GM12891 (cell line): ENCODE measurements around the gene LBX2.
"Not testable (repeated sequence)": the region's sequence is repeated elsewhere in the genome, so short reads cannot be mapped to it uniquely, and the experiment has no call there.

Source experiments
- DNase-seq: peaks from one replicate; pipeline ENCODE4 v3.0.0; 2011; ENCODE audit warnings: low spot score; ENCODE audit not compliant: insufficient read length
- FAIRE-seq: peaks from 2 replicates; lab custom pipeline; 2011; peaks lifted over from hg19 to GRCh38; lab: Jason Lieb, UNC
- PAX5 ChIP-seq: IDR thresholded peaks from 2 replicates; pipeline ENCODE4 v1.6.1; 2011; ENCODE audit warnings: low read length, moderate library complexity, mild to moderate bottlenecking; ENCODE audit not compliant: insufficient read depth, severe bottlenecking
- POLR2A ChIP-seq: IDR thresholded peaks from 2 replicates; pipeline ENCODE4 v1.6.1; 2011; ENCODE audit warnings: low read depth, low read length, control low read depth
- POLR2AphosphoS5 ChIP-seq: IDR thresholded peaks from 2 replicates; pipeline ENCODE4 v1.6.1; 2011; ENCODE audit warnings: low read depth, low read length, control low read depth
- POU2F2 ChIP-seq: IDR thresholded peaks from 2 replicates; pipeline ENCODE4 v1.6.1; 2011; ENCODE audit warnings: low read depth, mild to moderate bottlenecking, control low read depth, low read length, moderate library complexity
- SPI1 ChIP-seq: IDR thresholded peaks from 2 replicates; pipeline ENCODE4 v1.6.1; 2011; ENCODE audit warnings: low read depth, low read length, control low read depth
- TAF1 ChIP-seq: IDR thresholded peaks from 2 replicates; pipeline ENCODE4 v1.6.1; 2011; ENCODE audit warnings: low read depth, low read length, control low read depth

The LBX2 gene

DNA sequence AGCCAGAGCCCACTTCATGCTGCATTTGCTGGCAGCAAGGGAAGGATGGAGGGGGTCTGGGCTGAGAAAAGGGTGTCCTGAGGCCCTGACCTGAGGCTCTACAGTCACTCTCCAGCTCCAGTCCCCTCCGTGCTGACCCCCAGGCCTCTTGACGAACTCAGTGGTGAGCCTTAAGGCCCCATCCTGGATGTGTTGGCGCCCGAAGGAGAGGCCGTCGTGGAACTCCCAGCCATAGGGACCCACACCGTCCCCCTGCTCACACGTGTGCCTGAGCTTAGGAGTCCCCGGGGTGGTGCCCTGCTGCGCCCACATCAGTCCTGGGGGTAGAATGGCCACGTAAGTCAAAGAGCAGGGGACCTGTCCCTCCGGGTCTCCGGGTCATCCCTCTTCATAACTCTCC lies 35.0 kb downstream of the LBX2 start:
- no peak for TF ChIP-seq TAF1
- TF ChIP-seq POLR2AphosphoS5 = no peak
- no peak for TF ChIP-seq POU2F2
- TF ChIP-seq PAX5 = no peak
- no peak for TF ChIP-seq SPI1
- DNase-seq = no peak
- FAIRE-seq = no peak

DNA sequence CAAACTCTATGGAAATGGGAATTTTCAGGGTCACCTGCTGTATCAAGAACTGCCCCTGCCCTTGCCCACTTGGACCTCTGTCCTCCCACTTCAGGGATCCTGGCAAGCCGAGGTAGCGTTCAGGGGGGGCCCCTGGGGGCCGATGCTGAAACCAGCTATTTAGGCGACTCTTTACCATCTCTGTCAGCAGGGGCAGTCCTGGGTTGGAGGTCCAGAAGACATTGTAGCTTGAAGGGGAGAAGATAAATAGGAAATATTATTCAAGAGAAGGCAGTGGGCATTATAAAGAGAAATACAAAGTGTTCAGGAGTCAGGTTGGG lies 36.7 kb downstream of the LBX2 start:
- FAIRE-seq (no peak), DNase-seq (no peak)
- TF ChIP-seq POU2F2 = no peak
- TF ChIP-seq PAX5 = no peak
- TF ChIP-seq POLR2AphosphoS5 = no peak
- TF ChIP-seq POLR2A = no peak
- no peak for TF ChIP-seq SPI1
- TF ChIP-seq TAF1 = no peak

DNA sequence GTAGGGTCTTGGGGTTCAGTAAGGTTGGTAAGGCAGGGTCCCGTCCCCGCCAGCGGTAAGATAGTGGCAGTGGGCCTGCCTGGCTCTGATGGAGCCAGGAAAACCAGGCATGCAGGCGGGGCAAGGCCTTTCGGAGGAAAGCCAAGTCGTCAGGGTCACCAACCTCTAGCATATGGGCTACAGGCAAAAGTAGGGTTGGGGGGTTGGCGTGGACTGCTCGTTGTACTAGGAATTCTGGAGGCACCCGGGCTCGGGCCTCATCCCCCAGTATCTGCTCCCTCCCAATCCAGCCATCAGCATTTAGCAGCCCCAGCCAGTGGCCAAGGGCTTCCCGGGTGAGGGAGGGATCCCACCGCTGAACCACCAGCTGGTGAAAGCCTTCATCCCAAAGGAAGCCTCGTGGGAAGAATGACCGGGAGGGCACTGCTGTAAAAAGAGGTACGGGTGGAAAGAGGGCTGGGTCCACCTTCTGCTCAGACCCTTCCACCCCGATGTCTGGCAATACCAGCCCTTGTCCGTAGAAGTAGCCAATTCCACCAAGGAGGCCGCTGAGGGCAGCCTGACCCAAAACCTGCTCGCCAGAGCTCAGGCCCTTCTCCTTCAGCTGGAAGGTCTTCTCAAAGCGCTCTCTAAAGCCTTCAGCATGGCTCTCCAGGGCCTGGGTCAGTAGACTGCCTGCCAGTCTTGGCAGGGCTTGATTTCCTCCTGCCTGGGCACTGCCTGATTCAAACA lies 37.2 kb downstream of the LBX2 start:
- TF ChIP-seq POLR2AphosphoS5 (peak; percentile 27; the same call in 1 of the 2 replicates), TAF1 (no peak), SPI1 (no peak), PAX5 (no peak)
- DNase-seq (no peak), FAIRE-seq (no peak)

DNA sequence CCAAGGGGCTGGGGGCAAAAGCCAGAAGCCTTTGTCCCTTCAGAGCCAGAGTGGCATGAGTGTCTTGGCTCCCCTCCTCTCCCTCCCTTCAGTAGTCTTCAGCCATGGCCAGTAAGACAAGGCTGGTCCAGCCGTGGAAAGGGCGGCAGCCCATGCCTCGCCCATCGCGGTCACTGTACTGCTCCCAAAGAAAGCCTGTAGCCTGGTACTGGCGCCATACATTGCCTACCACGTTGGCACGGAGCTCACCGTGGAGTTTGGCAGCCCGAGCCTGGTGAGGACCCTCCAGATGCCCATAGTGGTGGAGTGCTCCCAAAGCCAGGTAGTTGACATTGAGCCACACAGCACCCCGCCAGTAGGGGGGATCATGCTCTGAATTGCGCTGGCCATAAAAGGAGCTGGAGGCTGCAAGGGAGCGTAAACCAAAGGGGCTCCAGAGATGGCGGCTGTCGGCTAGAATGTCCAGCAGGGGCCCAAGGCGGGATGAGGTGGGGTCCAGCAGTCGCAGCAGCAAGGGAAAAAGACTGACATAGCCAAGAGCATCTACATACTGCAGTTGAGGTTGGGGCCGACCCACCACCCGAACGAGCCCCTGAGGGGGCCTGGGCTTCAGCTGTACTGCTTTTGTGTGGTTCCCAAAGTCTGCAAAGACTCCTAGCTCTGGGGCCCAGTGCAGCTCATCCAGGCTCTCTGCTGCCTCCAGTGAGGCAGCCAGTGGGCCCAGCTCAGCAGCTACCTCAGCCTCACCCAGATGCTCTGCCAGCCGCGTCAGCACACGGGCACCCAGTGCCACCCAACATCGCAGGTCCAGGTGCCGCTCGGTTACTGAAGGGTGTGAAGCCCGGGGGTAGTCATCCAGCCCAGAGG lies 38.0 kb downstream of the LBX2 start:
- FAIRE-seq = no peak
- no peak for DNase-seq
- TF ChIP-seq POLR2AphosphoS5 (no peak), PAX5 (no peak), SPI1 (no peak), TAF1 (no peak), POLR2A (no peak), POU2F2 (no peak)

DNA sequence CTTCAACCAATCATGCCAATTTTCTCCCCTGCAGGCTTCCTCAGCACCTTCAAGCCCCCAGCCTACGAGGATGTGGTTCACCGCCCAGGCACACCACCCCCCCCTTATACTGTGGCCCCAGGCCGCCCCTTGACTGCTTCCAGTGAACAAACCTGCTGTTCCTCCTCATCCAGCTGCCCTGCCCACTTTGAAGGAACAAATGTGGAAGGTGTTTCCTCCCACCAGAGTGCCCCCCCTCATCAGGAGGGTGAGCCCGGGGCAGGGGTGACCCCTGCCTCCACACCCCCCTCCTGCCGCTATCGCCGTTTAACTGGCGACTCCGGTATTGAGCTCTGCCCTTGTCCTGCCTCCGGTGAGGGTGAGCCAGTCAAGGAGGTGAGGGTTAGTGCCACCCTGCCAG lies 39.2 kb downstream of the LBX2 start:
- not testable (repeated sequence) for FAIRE-seq, DNase-seq

DNA sequence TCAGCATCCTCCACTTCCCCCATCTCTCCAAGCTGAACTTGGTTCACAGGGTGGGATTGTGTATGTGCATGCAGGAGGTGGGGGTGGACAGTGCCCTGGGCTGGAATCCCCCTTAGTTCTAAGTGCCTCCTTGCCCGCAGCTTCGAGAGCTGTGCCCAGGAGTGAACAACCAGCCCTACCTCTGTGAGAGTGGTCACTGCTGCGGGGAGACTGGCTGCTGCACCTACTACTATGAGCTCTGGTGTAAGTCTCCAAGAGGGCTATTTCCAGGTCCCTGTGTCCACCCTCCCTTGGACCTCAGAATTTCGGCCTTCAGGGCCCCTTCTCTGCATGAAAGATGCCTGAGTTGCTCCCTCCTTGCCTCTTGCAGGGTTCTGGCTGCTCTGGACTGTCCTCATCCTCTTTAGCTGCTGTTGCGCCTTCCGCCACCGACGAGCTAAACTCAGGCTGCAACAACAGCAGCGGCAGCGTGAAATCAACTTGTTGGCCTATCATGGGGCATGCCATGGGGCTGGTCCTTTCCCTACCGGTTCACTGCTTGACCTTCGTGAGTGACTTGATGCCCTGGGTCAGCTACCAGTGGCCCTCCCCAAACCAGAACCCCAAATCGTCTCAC lies 39.8 kb downstream of the LBX2 start:
- DNase-seq, FAIRE-seq: not testable (repeated sequence)
- TF ChIP-seq POLR2AphosphoS5 = peak; percentile 74
- TF ChIP-seq POLR2A = 0 out of 2 replicates have a peak, but pooled peaks have one; percentile 33

DNA sequence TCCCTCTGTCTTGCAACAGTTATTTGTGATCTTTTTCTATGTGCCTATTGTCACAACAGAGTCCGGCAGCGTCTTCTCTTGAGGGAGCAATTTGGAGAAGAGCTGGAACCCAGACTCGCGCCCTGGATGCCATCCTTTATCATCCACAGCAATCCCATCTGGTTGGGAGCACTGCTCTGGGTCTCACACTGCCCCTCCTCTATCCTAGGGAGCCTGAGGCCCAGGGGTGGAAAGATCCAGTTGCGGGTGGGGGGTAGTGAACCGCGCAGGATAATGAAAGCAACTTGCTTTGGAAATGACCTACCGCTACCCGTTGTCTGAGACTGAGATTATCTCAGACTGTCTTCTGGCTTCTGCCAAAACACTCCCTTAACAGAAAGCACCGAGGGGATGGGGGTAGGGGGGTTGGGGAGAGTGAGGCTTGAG lies 40.5 kb downstream of the LBX2 start:
- no peak for FAIRE-seq
- TF ChIP-seq TAF1 (no peak), POLR2AphosphoS5 (no peak), PAX5 (no peak), SPI1 (no peak), POLR2A (no peak), POU2F2 (no peak)

DNA sequence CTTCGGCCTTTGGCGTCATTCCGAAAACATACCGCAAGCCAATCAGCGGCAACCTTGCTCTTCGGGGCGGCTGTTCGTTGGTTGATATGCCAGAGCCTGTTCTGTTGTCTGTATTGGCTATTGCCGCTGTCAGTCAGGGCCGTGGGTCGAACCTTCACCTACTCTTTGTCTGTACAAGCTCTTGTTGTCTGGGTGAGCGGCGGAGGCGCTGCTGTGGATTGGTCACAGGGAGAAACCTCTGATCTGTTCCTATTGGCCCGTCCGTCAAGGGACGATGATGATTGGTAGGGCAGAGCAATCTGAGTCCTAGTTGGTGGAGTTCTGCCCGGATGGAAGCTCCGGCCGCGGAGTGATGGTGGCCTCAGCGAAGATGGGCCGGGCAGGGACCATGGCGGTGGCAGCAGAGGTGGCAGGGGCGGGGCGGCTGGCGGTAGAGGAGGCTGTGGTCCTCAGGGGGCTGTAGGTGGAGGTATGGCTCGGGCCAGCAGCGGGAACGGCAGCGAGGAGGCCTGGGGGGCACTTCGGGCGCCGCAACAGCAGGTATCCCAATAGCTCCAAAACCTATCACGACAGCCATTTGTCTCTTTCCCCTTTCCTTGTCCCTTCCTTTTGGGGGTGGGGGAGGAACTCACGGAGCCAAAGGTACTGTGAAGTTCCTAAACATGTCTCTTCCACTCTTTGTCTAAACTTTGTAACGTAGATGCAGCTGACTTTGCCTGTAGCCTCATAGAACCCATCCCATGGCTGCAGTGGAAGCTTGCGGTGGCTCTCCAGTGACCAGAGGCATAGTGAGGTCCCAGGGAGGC lies 41.1 kb downstream of the LBX2 start, which contains the start of gene WBP1:
Gene WBP1, plus strand, starts transcription at position 307 of the 806 bp plus-strand sequence. Its CDS starts 165 bp downstream, at position 472.
- peak; percentile 96 for FAIRE-seq
- DNase-seq = peak; percentile 89
- TF ChIP-seq POU2F2 = 0 out of 2 replicates have a peak, but pooled peaks have one; percentile 25
- peak; percentile 55; the same call in 1 of the 2 replicates for TF ChIP-seq POLR2A
- no peak for TF ChIP-seq TAF1
- 0 out of 2 replicates have a peak, but pooled peaks have one; percentile 7 for TF ChIP-seq POLR2AphosphoS5

More for the DNA sequence above, 40.5 kb downstream of the LBX2 start:
- DNase-seq = no peak

DNA sequence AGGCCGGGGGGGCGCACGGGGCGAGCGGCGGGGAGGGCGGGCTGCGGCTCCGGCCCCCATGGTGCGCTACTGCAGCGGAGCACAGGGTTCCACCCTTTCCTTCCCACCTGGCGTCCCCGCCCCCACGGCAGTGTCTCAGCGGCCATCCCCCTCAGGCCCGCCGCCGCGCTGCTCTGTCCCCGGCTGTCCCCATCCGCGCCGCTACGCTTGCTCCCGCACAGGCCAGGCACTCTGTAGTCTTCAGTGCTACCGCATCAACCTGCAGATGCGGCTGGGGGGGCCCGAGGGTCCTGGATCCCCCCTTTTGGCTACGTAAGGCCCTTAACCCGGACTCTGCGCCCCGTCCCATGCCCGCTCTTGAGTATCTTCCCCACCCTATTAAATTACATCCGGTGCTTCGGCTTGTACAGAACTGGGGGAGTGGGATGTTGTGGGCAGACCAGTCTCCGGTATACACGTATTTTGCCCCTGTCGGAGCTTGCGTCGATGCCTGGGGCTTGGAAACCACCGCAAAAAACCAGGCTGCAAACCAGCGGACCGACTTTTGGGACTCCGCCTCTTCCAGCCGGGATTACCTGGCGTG lies 41.8 kb downstream of the LBX2 start:
- no peak; the same call in 1 of the 2 replicates for TF ChIP-seq POLR2A
- no peak for TF ChIP-seq PAX5
- TF ChIP-seq TAF1 = peak; percentile 66
- peak; percentile 49; the same call in 1 of the 2 replicates for TF ChIP-seq POLR2AphosphoS5
- DNase-seq (no peak), FAIRE-seq (no peak)
